OCI-LY7 (cell line): Measurements from ENCODE around the gene SNX9.

Source experiments
- CTCF ChIP-seq: fragments of 200-600 bp; sonication (generic); conservative IDR thresholded peaks from 2 replicates; pipeline ENCODE4 v1.5.1; 2014; ENCODE audit warnings: mild to moderate bottlenecking, antibody characterized with exemption, low read length, moderate library complexity, mixed read lengths
- EZH2phosphoT487 ChIP-seq: fragments of 200-600 bp; sonication (generic); IDR thresholded peaks from 2 replicates; pipeline ENCODE4 v1.6.1; 2018; ENCODE audit warnings: low read depth, borderline replicate concordance, mild to moderate bottlenecking, mixed run types, antibody characterized with exemption, low read length, moderate library complexity, mixed read lengths

- TF ChIP-seq CTCF (no peak), EZH2phosphoT487 (no peak)
Observed at GRCh38 chr6:157867155-157867559, 44.1 kb downstream of the SNX9 start.
